Measurements from ENCODE around the gene PLOD1. TPM values are rescaled to one million over a fixed set of nuclear protein-coding genes. Genes with fewer than 3 reads are reported as not detected.

The PLOD1 gene
- total RNA-seq, 2 donors from 2014 or later = 71.5 to 81.8 TPM

DNA sequence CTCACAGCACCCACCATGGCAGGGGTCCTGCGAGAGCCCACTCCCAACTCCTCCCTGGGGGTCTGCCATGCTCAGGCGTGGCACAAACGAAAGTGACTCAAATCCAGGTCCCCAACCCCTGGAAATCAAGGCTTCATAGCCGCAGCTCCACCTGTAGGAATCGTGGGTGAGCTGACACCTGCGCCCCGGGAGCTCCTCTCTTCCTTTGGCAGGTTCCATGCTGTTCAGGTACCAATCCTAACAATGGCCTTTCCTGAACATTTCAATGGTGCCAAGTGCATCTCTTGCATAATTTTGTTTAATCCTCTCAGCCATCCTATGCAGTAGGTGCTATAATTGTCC, 46.9 kb upstream of the PLOD1 start:
- H3K4me3 Mint-ChIP-seq = no peak overlapping the region
- no peaks in the 10 kb centered on the region for H3K27me3 ChIP-seq (ENCODE audit: control insufficient read depth, insufficient read depth, low read length, poor library complexity, severe bottlenecking)
- H3K9me3 Mint-ChIP-seq = no peaks in the 10 kb centered on the region
- H3K9ac ChIP-seq (ENCODE audit: extremely low read depth, low read length, poor library complexity, severe bottlenecking) = no peak overlapping the region
- DNase-seq = no peak
- H3K27ac ChIP-seq (ENCODE audit: low read depth, low read length) = no peak overlapping the region
- H3K27ac Mint-ChIP-seq = no peak overlapping the region
- peaks cover 8% of the 10 kb centered on the region for H3K4me1 Mint-ChIP-seq
- peaks cover 5% of the 10 kb centered on the region for H3K4me1 ChIP-seq (ENCODE audit: control insufficient read depth, insufficient read depth, low read length)
- 87 to 90% methylated on average over 5 to 7 of the region's 7 CpGs for WGBS, 2 experiments (ENCODE audit: insufficient coverage in 1 of 2, insufficient read length in 1 of 2)
- H3K36me3 Mint-ChIP-seq (ENCODE audit: low read depth) = no peaks in the 10 kb centered on the region
- H3K9me3 ChIP-seq (ENCODE audit: control insufficient read depth, low read length) = no peaks in the 10 kb centered on the region
- H3K4me3 ChIP-seq (ENCODE audit: low read length) = no peak overlapping the region
- H3K27me3 Mint-ChIP-seq (ENCODE audit: insufficient read depth) = no peaks in the 10 kb centered on the region
- TF ChIP-seq, protein P1, sequence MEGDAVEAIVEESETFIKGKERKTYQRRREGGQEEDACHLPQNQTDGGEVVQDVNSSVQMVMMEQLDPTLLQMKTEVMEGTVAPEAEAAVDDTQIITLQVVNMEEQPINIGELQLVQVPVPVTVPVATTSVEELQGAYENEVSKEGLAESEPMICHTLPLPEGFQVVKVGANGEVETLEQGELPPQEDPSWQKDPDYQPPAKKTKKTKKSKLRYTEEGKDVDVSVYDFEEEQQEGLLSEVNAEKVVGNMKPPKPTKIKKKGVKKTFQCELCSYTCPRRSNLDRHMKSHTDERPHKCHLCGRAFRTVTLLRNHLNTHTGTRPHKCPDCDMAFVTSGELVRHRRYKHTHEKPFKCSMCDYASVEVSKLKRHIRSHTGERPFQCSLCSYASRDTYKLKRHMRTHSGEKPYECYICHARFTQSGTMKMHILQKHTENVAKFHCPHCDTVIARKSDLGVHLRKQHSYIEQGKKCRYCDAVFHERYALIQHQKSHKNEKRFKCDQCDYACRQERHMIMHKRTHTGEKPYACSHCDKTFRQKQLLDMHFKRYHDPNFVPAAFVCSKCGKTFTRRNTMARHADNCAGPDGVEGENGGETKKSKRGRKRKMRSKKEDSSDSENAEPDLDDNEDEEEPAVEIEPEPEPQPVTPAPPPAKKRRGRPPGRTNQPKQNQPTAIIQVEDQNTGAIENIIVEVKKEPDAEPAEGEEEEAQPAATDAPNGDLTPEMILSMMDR (conservative IDR thresholded peaks at IDR 0.05) = peak; percentile 13
- H3K36me3 ChIP-seq (ENCODE audit: control insufficient read depth, insufficient read depth, low read length) = no peaks in the 10 kb centered on the region

GRCh38 chr1:11888206-11888876, 46.2 kb upstream of the PLOD1 start:
- no peaks in the 10 kb centered on the region for H3K9me3 Mint-ChIP-seq
- Histone ChIP-seq H3K4me3 (ENCODE audit: low read length) (no peak overlapping the region), H3K4me1 (ENCODE audit: control insufficient read depth, insufficient read depth, low read length) (no peaks in the 10 kb centered on the region), H3K9ac (ENCODE audit: extremely low read depth, low read length, poor library complexity, severe bottlenecking) (no peak overlapping the region), H3K9me3 (ENCODE audit: control insufficient read depth, low read length) (no peaks in the 10 kb centered on the region), H3K36me3 (ENCODE audit: control insufficient read depth, insufficient read depth, low read length) (no peaks in the 10 kb centered on the region), H3K27ac (ENCODE audit: low read depth, low read length) (no peak overlapping the region), H3K27me3 (ENCODE audit: control insufficient read depth, insufficient read depth, low read length, poor library complexity, severe bottlenecking) (no peaks in the 10 kb centered on the region)
- no peaks in the 10 kb centered on the region for H3K27me3 Mint-ChIP-seq (ENCODE audit: insufficient read depth)
- TF ChIP-seq, protein P1 (conservative IDR thresholded peaks at IDR 0.05) = no peak
- H3K36me3 Mint-ChIP-seq (ENCODE audit: low read depth) = no peaks in the 10 kb centered on the region
- WGBS, 2 experiments (ENCODE audit: insufficient coverage in 1 of 2, insufficient read length in 1 of 2) = 89 to 91% methylated on average over 15 of the region's 15 CpGs
- peaks cover under 1% of the 10 kb centered on the region for H3K4me1 Mint-ChIP-seq
- H3K27ac Mint-ChIP-seq = no peak overlapping the region
- H3K4me3 Mint-ChIP-seq = no peak overlapping the region
- no peak for DNase-seq

DNA sequence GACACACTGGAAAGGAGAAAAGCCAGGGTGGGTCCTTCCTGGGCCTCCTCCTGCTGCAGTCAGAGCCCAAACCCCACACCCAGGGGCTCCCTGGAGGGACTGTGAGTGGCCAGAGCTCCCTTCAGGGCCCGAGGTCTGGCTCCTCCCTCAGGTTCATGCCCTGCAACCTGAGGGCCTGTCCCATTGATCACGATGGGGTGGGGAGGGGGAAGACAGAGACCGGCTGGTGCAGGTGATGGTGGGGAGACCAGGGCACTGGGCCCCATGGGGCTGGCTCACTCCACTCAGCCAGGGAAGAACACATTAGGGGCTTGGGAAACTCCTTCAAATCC, 45.7 kb upstream of the PLOD1 start:
- WGBS, 2 experiments (ENCODE audit: insufficient coverage in 1 of 2, insufficient read length in 1 of 2) = 58% methylated on average over 3 of the region's 3 CpGs; no CpG with 5 or more reads in 1 of the 2 experiments
- Mint-ChIP-seq H3K27ac (no peak overlapping the region), H3K4me3 (no peak overlapping the region), H3K27me3 (ENCODE audit: insufficient read depth) (no peaks in the 10 kb centered on the region), H3K4me1 (no peaks in the 10 kb centered on the region), H3K36me3 (ENCODE audit: low read depth) (no peaks in the 10 kb centered on the region), H3K9me3 (no peaks in the 10 kb centered on the region)
- Histone ChIP-seq H3K36me3 (ENCODE audit: control insufficient read depth, insufficient read depth, low read length) (no peaks in the 10 kb centered on the region), H3K9ac (ENCODE audit: extremely low read depth, low read length, poor library complexity, severe bottlenecking) (no peak overlapping the region), H3K4me1 (ENCODE audit: control insufficient read depth, insufficient read depth, low read length) (no peaks in the 10 kb centered on the region), H3K9me3 (ENCODE audit: control insufficient read depth, low read length) (no peaks in the 10 kb centered on the region), H3K4me3 (ENCODE audit: low read length) (no peak overlapping the region), H3K27ac (ENCODE audit: low read depth, low read length) (no peak overlapping the region), H3K27me3 (ENCODE audit: control insufficient read depth, insufficient read depth, low read length, poor library complexity, severe bottlenecking) (no peaks in the 10 kb centered on the region)
- TF ChIP-seq, protein P1 (conservative IDR thresholded peaks at IDR 0.05) = no peak
- DNase-seq = no peak

Measured in endodermal cell (in vitro differentiated cells).